Stimulated activated CD4-positive, alpha-beta T cell treated with anti-CD3 and anti-CD28 coated beads, Interleukin-15, amount 100 ng/mL, for 24 hours (primary cell): ENCODE data around the gene SLC6A1.
"Not testable (repeated sequence)": the region's sequence is repeated elsewhere in the genome, so short reads cannot be mapped to it uniquely, and the experiment has no call there.

Experiments
- DNase-seq: peaks from one replicate; pipeline ENCODE4 v3.0.0-alpha.2; 2020

The SLC6A1 gene

DNA sequence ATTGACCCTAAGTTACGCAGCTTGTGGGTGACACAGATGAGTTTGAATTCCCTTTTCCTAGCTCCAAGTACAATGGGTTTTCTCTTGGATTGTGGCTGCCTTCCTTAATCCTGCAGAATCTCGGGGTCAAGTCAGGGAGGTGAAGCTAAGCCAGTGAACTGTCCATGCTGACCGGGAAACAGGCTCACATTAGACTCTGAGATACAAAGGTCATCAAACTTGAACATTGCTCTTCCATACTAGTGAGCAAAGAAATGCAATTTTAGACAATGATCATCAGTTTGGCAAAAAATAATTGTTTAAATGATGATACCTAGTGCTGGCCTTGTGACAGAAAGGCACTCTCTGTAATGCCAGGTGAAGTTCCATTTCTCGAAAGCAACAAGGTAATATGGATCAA is 31.6 kb downstream of the SLC6A1 start:
- no peak for DNase-seq

DNA sequence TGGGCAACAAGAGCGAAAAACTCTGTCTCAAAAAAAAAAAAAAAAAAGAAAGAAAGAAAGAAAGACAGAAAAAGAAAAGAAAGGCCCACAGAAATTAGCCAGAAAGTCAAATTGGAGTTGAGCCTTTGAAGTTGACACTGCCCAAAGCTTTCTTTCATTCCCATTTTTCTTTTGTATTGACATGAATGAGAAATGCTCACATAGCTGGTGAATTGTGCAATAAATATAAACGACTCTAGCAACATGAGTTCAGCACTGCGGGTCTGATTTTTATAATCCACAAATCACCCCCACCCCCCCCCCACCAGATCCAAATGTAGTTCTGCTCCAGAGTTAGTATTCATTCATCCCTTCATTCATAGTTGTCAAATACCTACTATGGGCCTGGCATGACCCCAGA is 37.4 kb downstream of the SLC6A1 start:
- DNase-seq, result no peak

GRCh38 chr3:11033871-11034270 is 41.3 kb downstream of the SLC6A1 start:
- DNase-seq, result no peak

DNA sequence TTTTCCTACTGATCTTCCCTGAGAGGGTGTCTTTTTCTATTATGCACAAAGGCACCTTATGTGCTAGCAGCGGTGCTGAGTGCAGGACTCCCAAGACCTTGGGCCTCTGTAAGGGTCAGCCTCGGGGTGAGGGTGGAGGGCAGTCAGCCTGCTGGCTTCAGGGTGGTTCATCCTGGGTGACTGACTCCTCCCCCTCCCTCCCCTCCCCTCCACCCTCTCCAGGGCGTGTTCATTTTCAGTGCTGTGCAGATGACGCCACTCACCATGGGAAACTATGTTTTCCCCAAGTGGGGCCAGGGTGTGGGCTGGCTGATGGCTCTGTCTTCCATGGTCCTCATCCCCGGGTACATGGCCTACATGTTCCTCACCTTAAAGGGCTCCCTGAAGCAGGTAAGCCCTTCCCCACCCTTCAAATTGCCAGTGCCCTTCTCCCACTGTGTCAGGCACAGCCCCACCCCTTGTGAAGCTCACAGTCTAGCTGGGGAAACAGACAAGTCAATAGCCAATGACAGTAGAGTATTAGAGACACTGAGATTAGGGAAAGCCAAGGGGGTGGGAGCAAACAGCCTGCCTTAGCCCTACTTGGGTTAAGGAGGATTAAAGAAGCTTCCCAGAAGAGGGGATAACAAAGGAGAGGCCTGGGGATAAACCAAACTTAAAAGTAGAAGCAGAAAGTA is 41.9 kb downstream of the SLC6A1 start:
- DNase-seq, result no peak

DNA sequence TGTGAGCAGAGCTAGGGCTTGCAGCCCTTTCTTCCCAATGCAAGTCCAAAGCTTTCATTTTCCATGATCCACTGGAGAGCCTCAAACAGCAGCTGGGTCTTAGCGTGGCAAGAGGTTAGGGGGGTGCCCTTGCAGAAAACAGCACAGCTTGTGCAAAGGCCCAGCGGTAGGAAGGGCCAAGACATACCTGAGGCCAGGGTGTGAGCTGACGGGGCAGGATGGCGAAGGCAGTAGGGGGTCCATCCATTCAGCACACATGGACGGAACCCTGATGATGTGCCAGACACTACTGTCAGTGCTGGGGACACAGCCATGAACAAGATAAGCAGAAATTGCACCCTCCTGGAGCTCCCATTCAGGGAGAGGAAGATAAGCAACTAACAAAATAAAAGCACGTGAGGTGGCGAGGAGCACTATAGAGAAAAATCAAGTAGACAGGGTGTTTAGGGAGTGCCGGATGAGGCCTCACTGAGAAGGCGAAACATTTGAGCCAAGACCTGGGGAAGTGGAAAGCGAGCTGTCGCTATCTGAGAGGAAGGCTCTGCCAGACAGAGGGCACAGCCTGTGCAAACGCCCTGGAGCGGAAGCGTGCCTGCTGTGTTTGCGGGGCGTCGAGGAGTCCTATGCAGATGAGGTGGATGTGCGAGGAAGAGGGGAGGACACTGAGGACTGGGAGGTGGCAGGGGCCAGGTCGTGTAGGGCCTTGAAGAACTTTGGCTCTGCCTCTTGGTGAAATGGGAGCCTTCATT is 43.4 kb downstream of the SLC6A1 start:
- no peak for DNase-seq

- no peak for DNase-seq
Measured at GRCh38 chr3:11037241-11037873, 44.8 kb downstream of the SLC6A1 start.

DNA sequence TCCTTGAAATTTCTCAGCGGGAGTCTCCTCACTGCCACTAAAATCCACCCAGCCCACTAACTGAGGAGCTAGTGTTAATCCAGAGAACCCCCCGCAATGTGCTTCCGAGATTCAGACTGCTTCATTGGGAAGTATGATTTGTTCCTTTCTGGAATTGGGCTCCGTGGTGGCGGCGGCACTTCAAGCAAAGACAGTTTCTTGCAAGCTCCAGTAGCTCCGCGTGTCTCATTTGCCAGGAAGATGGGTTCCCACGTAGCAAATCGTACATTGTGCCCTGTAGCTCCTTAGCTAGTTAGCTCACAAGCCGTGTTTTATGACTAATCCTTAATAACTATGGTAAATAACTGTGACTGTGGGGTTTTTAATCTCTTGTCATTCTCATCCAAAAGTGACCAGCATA is 45.4 kb downstream of the SLC6A1 start:
- DNase-seq, result no peak

- DNase-seq, result no peak
Measured at GRCh38 chr3:11045536-11045935, 53.0 kb downstream of the SLC6A1 start.

DNA sequence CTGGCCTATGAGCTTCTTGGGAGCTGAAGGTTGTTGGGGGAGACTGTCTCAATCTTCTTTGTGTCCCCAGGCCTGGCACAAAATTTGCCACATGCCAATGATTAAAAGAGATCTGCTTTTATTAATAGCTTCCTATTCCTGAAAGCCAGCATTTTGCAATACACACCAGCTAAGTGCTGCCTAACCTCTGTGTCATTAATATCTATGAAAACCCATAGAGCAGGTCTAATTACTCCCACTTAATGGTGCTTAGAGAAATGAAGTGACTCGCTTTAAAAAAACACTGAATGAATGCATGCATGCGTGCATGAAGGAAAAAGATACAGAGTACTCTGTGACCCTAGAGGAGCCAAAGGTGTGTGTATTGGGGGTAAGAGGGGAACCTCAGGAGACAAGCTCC is 55.0 kb downstream of the SLC6A1 start:
- DNase-seq, result no peak

DNA sequence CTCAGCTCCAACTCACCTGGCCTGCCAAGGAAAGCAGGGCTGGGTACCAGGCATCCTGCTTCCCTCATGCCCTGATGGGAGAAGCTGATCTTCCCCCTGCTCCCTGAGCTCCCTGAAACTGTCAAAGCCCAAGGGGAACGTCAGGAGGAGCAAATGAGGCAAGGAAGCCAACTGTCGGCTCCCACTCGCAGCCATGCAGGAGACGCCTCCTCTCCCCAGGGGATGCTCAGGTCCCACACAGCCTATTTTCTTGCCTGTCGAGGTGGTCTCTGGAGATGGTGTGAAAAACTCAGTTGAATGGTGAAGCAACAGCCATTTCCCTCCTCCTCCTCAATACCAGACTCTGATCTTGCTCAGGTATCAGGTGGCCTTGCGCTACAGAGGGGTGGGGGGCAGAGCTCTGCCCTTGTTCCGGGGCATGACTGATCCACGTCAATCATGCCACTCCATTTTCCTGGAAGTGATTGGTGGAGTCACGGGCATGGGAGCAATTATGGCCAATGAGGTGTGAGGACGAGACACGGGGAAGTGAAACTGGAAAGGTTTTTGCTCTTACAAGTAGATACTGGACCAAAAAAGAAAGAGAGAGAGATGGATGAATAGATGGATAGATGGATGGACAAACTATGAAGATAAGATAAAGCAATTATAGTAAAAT is 58.2 kb downstream of the SLC6A1 start:
- no peak for DNase-seq

DNA sequence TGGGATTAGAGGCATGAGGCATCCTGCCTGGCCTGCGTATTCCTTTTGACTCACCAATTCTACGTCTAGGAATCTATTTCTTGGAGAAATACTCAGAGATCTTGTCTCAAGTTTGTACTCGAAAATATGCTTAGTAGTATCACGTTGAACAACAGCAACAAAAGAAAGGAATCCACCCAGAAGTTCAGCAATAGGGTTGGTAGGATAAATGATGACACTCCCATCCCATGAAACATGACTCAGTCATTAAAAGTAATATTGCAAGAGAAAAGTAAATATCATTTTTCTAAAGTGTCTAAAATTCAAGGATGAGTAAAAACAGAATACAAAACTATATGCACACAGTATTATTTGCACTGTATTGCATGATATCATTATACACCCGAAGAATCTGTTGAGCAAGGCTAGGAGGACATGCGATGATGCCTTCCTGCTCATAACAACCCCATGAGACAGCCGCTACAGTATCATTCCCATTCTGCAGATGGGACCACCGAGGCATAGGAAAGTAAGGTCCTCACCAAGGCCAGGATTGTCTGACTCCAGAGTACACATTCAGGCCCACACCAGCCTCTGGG is 61.5 kb downstream of the SLC6A1 start:
- no peak for DNase-seq

- no peak for DNase-seq
Measured at GRCh38 chr3:11054739-11055438, 62.3 kb downstream of the SLC6A1 start.

- DNase-seq, result no peak
Measured at GRCh38 chr3:11055496-11055895, 62.9 kb downstream of the SLC6A1 start.

DNA sequence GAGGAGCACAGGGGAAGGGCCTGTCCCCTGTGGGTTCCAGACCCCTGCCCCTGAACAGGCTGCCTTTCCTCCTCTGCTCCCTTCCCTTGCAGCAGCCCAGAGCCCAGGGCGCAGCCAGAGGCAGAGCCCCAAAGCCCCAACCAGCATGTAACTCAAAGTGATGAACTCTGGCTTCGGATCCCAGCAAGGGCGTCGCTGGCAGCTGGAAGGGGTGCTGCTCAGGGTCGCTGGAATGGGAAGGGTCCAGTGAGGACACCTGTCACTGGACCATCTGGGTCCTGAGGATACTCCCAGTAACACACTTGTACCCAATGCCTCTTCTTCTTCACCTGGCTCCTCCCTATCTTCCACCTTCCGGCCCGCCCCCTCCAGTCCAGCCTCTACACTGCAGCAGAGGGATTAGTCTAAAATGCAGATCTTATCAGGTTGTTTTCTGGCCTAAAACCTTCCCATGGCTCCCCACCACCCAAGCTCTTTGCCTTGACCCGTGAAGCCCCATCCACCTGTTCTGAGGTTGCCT is 64.0 kb downstream of the SLC6A1 start:
- no peak for DNase-seq

GRCh38 chr3:11057655-11058054 is 65.1 kb downstream of the SLC6A1 start:
- no peak for DNase-seq

DNA sequence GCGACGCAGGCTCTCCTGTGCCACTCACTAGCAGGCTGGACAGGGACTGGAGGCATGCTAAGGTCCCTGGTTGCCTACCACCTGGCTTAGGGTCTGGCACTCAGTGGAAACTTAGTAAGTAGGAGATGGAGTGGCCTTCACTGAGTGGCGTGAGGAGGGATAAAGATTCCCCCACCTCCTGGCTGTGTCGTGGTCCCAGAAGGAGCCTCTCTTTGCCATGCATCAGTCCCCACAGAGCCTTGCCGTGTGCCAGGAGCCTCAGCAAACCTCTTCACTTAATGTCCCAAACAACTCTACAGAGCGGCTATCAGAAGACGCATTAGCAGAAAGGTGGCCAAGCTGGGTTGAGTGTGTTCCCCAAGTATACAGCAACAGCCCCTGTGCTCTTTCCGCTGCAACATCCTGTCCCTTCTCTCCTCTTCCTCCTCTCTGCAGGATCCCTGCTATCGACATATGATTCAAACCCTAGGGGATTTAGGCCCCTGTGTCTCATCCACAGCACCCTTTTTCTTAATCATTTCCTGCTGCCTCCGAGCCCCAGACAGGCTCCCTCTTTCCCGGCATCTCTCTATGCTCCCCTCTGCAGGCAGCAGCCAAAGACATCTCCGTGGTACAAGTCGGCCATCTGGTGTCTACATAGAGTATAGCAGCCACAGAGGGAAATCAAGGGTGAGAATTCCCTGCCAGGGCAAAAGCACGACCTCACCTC is 66.7 kb downstream of the SLC6A1 start:
- peak; percentile 62 for DNase-seq

- no peak for DNase-seq
Measured at GRCh38 chr3:11059799-11060115, 67.2 kb downstream of the SLC6A1 start.

DNA sequence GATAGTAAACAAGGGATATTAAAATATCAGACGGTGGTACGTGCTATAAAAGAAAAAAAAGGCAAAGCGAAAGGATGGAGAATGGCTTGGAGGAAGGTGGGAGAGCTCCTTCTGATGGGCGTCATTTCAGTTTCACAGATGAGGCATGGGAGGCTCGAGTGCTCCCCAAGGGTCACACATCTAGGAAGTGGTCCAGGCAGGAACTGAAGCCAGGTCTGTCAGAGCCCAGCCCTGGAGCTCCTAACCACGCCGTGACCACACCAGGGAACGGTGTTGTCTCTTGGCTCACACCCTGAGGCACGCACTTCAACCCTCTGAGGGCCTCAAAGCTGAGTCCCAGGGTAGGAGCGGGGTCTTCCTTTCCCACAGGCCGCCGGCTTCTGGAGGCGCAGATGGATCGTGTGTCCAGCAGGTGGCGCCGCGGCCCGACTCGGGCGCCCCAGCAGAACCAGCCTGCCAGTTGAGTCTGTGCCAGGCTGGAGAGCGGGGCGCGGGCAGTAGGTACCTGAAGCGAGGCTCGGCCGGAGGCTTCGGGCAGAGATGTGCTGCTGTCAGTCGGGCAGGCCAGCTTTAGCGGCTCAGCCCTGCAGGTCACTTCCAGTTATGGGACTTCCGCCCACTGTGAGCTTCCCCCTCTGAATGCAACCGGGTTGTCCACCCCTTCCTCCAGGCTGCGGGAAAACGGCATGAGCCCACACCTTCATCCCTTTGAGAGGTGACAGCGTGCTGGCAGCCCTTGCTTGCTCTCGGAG is 68.1 kb downstream of the SLC6A1 start:
- DNase-seq, result peak; percentile 71

GRCh38 chr3:11061268-11061871 is 68.8 kb downstream of the SLC6A1 start:
- DNase-seq, result not testable (repeated sequence)

- no peak for DNase-seq
Measured at GRCh38 chr3:11062704-11063103, 70.2 kb downstream of the SLC6A1 start.
